ENCODE results near the gene DST. TPM values are rescaled to one million over a fixed set of nuclear protein-coding genes. Genes with fewer than 3 reads are reported as not detected.
"Not testable (repeated sequence)": the region's sequence is repeated elsewhere in the genome, so short reads cannot be mapped to it uniquely, and the experiment has no call there.

The DST gene
- total RNA-seq, 4 donors from 2014 or later = 331 to 417 (median 368) TPM

DNA sequence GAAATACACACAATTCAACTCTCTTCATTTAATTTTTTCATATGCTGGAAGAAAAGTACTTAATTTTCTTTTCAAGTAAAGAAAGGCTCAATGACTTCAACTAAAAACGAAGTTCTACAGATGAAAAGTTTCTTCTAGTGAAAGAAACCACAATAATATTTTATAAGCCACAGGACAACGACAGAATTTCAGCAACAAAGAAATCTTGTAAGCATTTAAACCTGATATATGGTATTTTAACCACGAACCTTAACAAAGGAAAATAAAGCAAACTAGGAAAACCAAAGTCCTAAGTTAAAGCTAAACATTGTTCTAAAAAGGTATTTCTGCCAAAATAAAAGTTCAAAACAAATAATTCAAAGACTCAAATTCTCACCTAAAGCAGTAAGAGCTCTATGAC lies 24.6 kb upstream of the DST start:
- Histone ChIP-seq H3K27ac (peak overlapping the region in 1 of 4 donors; percentile 44), H3K4me3 (no peak overlapping the region), H3K9me3 (no peaks in the 10 kb centered on the region), H3K36me3 (no peaks in the 10 kb centered on the region), H3K27me3 (no peaks in the 10 kb centered on the region), H3K4me1 (peaks cover 0 to 81% (median 22%) of the 10 kb centered on the region in 4 donors)
- no peak for DNase-seq (ENCODE audit: low spot score in 2 of 2)
- TF ChIP-seq, protein P1, sequence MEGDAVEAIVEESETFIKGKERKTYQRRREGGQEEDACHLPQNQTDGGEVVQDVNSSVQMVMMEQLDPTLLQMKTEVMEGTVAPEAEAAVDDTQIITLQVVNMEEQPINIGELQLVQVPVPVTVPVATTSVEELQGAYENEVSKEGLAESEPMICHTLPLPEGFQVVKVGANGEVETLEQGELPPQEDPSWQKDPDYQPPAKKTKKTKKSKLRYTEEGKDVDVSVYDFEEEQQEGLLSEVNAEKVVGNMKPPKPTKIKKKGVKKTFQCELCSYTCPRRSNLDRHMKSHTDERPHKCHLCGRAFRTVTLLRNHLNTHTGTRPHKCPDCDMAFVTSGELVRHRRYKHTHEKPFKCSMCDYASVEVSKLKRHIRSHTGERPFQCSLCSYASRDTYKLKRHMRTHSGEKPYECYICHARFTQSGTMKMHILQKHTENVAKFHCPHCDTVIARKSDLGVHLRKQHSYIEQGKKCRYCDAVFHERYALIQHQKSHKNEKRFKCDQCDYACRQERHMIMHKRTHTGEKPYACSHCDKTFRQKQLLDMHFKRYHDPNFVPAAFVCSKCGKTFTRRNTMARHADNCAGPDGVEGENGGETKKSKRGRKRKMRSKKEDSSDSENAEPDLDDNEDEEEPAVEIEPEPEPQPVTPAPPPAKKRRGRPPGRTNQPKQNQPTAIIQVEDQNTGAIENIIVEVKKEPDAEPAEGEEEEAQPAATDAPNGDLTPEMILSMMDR (IDR thresholded peaks at IDR 0.05) = no peak
- TF ChIP-seq EP300 (IDR thresholded peaks at IDR 0.05) = no peak
- no peak for TF ChIP-seq POLR2A (IDR thresholded peaks at IDR 0.05)
- WGBS, 2 donors = 24 to 31% methylated on average over 3 of the region's 3 CpGs

DNA sequence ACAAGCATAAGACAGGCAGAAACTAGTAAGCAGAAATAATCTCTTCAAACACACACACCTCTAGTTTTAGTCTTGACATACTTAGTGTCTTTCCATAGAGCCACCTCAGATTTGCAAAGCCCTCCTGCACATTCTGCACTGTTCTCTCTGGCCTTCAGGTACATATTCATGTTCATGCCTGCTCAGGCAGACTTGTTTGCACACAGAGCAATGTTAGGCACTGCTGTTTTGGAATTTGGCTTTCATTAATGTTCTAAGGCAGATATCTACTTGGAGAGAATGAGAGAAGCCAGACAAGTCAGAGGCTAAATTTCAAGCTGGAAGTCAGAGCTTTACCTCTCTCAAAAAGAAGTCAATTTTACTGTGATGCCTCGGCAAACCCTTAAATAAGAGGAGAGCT lies 21.3 kb upstream of the DST start:
- H3K27ac ChIP-seq = no peak overlapping the region
- no peak for TF ChIP-seq POLR2A (IDR thresholded peaks at IDR 0.05)
- TF ChIP-seq, protein P1 (IDR thresholded peaks at IDR 0.05) = no peak
- no peak overlapping the region for H3K4me3 ChIP-seq
- WGBS, 2 donors = 53 to 69% methylated on average over 1 of the region's 1 CpG
- no peaks in the 10 kb centered on the region for H3K9me3 ChIP-seq
- H3K27me3 ChIP-seq = no peaks in the 10 kb centered on the region
- no peaks in the 10 kb centered on the region for H3K36me3 ChIP-seq
- DNase-seq (ENCODE audit: low spot score in 2 of 2) = no peak
- H3K4me1 ChIP-seq = peaks cover 0 to 69% (median 8%) of the 10 kb centered on the region in 4 donors

DNA sequence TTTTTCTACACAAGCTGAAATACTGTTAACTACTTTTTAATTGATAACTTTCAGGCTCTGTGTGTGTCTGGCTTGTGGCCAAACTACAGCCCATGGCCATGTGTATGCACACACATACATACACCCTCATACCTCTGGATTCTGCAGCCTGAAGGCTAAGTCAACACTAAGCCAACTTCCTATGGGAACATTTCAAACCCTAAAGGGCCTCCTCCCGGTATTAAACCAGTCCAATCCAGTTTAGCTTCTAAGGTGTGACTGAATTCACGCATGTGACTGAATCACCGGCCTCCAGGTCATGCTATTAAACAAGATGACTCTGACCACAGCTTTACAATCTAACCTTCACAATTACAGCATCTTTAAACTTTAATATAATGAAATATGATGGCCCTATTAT lies 20.7 kb upstream of the DST start:
- Histone ChIP-seq H3K27me3 (no peaks in the 10 kb centered on the region), H3K4me3 (no peak overlapping the region), H3K4me1 (peaks cover 0 to 63% (median 8%) of the 10 kb centered on the region in 4 donors), H3K9me3 (no peaks in the 10 kb centered on the region), H3K27ac (no peak overlapping the region), H3K36me3 (no peaks in the 10 kb centered on the region)
- no peak for DNase-seq (ENCODE audit: low spot score in 2 of 2)
- TF ChIP-seq, protein P1 (IDR thresholded peaks at IDR 0.05) = no peak
- TF ChIP-seq POLR2A (IDR thresholded peaks at IDR 0.05) = no peak
- TF ChIP-seq EP300 (IDR thresholded peaks at IDR 0.05) = no peak
- 78 to 83% methylated on average over 3 of the region's 3 CpGs for WGBS, 2 donors

DNA sequence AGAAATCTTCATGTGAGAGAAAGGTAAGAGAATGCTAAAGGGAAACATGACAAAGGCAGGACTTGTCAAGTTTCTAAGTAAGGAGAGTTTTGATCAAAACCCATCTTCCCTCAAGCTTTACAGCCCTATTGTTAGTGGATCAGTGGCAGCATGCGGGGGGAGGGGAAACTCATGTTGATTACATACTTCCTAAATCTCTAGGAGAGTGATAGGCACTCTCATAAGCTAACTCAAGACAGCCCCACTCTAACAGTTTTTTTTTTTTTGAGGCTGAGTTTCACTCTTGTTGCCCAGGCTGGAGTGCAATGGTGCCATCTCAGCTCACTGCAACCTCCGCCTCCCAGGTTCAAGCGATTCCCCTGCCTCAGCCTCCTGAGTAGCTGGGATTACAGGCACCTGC lies 18.6 kb upstream of the DST start:
- H3K9me3 ChIP-seq; H3K27ac ChIP-seq; DNase-seq (ENCODE audit: low spot score in 2 of 2); H3K27me3 ChIP-seq; H3K36me3 ChIP-seq; H3K4me3 ChIP-seq: not testable (repeated sequence)
- H3K4me1 ChIP-seq = peaks cover 0 to 59% (median 11%) of the 10 kb centered on the region in 4 donors
- WGBS, 2 donors = 80 to 89% methylated on average over 3 of the region's 3 CpGs

DNA sequence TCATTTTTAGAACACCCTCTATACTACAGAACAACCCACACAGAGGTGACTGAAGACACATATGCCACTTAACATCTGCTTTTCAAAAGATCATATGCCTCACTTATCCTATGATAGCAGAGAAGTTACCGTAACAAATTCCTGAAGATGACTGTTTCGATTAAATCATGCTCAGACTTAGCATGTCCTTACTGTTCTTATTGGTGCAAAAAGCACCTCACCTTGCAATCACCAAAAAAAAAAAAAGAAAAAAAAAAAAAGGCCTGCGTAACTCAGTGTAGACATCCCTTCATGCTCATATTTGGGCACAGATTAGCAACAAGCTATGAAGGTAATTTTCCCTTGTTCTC lies 17.7 kb upstream of the DST start:
- Histone ChIP-seq H3K4me1 (peaks cover 0 to 65% (median 15%) of the 10 kb centered on the region in 4 donors), H3K9me3 (no peaks in the 10 kb centered on the region), H3K36me3 (no peaks in the 10 kb centered on the region), H3K27ac (peak overlapping the region in 2 of 4 donors; percentile 20 to 47), H3K4me3 (no peak overlapping the region), H3K27me3 (no peaks in the 10 kb centered on the region)
- WGBS, 2 donors = 77 to 79% methylated on average over 3 of the region's 3 CpGs
- no peak for DNase-seq (ENCODE audit: low spot score in 2 of 2)
- TF ChIP-seq, protein P1 (IDR thresholded peaks at IDR 0.05) = no peak
- TF ChIP-seq POLR2A (IDR thresholded peaks at IDR 0.05) (no peak), EP300 (IDR thresholded peaks at IDR 0.05) (no peak)

All from tibial nerve (tissue), 4 donors.